Gastrocnemius medialis (tissue), 4 donors: Measurements from ENCODE around the gene CCDC87.

ENCODE experiments used
- CTCF ChIP-seq, 5 experiments: fragments of 450-650 bp in 3 of 5; fragments of 200-600 bp in 2 of 5; sonication (generic) in 2 of 5; IDR thresholded peaks in 4 of 5; conservative IDR thresholded peaks in 1 of 5; 1 replicate in 4 of 5; 2 replicates in 1 of 5; pipeline ENCODE4 v1.5.1; 2016 to 2019; ENCODE audit warnings: antibody characterized with exemption in 5 of 5, mild to moderate bottlenecking in 3 of 5, moderate library complexity in 3 of 5
- POLR2A ChIP-seq, 2 donors: fragments of 450-650 bp; IDR thresholded peaks; one replicate each; pipeline ENCODE4 v1.6.1; 2017; ENCODE audit warnings: antibody characterized with exemption in 2 of 2, mild to moderate bottlenecking in 2 of 2, moderate library complexity in 2 of 2

GRCh38 chr11:66561178-66561974 is 31.5 kb downstream of the CCDC87 start:
- TF ChIP-seq CTCF (IDR thresholded peaks at IDR 0.05 in 4 of 5, conservative IDR thresholded peaks at IDR 0.05 in 1 of 5) (no peak), POLR2A (IDR thresholded peaks at IDR 0.05) (no peak)
